ENCODE data around the gene FLOT1. TPM values are rescaled to one million over a fixed set of nuclear protein-coding genes. Genes with fewer than 3 reads are reported as not detected.

FLOT1 gene, protein sequence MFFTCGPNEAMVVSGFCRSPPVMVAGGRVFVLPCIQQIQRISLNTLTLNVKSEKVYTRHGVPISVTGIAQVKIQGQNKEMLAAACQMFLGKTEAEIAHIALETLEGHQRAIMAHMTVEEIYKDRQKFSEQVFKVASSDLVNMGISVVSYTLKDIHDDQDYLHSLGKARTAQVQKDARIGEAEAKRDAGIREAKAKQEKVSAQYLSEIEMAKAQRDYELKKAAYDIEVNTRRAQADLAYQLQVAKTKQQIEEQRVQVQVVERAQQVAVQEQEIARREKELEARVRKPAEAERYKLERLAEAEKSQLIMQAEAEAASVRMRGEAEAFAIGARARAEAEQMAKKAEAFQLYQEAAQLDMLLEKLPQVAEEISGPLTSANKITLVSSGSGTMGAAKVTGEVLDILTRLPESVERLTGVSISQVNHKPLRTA
- 10 to 100 TPM; 31.6 TPM for total RNA-seq
- 77.6 TPM for polyA plus RNA-seq (2013, experiment 1 of 2)
- 89.3 TPM for polyA plus RNA-seq (2013, experiment 2 of 2)
- 24.4 to 131 (median 69.2) reads per million in 172 experiments for total RNA-seq

DNA sequence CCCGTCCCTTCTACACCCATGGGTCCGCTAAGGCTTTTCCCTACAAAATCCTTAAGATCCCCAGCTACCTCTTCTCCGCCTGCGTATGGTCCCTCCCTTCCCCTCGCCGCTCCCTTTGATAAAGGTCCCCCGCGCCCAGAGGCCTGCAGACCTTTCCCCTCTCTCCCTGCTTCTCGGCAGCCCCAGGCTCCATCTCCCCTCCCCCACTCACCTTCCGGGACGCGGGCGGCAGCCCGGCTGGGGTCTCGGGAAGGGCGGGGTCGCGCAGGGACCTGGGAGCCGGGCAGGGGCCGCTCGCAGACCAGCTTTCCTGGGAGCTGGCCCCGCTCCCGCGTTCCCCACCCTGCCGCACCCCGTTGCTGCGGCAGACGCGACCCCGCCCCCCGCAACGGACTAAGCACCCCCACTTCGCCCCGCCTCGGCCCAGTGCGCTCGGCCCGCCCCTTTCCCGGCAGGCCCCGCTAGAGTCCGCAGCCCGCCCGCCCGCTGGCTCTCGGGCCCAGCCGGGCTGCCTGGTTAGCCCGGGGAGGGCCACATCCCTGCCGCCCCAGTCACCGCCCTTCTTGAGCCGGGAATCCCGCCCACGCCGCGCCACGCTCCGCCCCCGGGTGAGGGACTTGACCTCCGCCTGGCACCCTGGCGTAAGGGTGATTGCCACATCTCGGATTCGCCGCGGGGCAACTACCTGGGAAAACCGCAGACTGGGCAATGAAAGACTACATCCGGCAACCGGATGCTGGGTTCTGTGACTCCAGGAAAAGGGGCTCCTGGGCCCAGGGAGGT is at the start of gene FLOT1:
Gene FLOT1, minus strand, starts transcription at position 372 of the 783 bp plus-strand sequence. CDS start 498 bp downstream, outside the sequence.
- ChIA-PET POLR2A (interaction anchor here (0.9 to 2.1 kb wide), 11 partner anchors 12 to 249 kb away, joined by 3 to 11 read pairs (median 4); partner anchors contain the start of genes MRPS18B and PPP1R10), CTCF (interaction anchor here (2.3 to 2.5 kb wide), 3 partner anchors 12 to 87 kb away, joined by 7 to 12 read pairs (median 8); no protein-coding TSS in a partner anchor)
- Histone ChIP-seq H3K4me1 (ENCODE audit: insufficient read depth, low read length) (peaks cover 66% of the 10 kb centered on the region), H3K9me3 (ENCODE audit: control insufficient read depth in 1 of 2, insufficient read depth in 1 of 2, low read length in 2 of 2) (no peaks in the 10 kb centered on the region), H3K27ac (ENCODE audit: low read depth in 1 of 2, low read length in 2 of 2) (peak within 1 kb of the TSS; percentile 31 to 76), H3K27me3 (ENCODE audit: control insufficient read depth in 1 of 2, insufficient read depth in 2 of 2, low read length in 2 of 2) (no peaks in the 10 kb centered on the region), H3K36me3 (ENCODE audit: insufficient read depth, low read length) (peaks cover 25% of the 10 kb centered on the region), H3K4me3 (ENCODE audit: low read length) (peak within 1 kb of the TSS; percentile 85)
- Mint-ChIP-seq H3K9me3 (no peaks in the 10 kb centered on the region), H3K36me3 (ENCODE audit: low read depth) (peaks cover 37% of the 10 kb centered on the region), H3K27ac (peak within 1 kb of the TSS; percentile 91), H3K27me3 (no peaks in the 10 kb centered on the region), H3K4me1 (ENCODE audit: low read depth) (peaks cover 61% of the 10 kb centered on the region), H3K4me3 (peak within 1 kb of the TSS; percentile 97)
- TF ChIP-seq, protein P1, sequence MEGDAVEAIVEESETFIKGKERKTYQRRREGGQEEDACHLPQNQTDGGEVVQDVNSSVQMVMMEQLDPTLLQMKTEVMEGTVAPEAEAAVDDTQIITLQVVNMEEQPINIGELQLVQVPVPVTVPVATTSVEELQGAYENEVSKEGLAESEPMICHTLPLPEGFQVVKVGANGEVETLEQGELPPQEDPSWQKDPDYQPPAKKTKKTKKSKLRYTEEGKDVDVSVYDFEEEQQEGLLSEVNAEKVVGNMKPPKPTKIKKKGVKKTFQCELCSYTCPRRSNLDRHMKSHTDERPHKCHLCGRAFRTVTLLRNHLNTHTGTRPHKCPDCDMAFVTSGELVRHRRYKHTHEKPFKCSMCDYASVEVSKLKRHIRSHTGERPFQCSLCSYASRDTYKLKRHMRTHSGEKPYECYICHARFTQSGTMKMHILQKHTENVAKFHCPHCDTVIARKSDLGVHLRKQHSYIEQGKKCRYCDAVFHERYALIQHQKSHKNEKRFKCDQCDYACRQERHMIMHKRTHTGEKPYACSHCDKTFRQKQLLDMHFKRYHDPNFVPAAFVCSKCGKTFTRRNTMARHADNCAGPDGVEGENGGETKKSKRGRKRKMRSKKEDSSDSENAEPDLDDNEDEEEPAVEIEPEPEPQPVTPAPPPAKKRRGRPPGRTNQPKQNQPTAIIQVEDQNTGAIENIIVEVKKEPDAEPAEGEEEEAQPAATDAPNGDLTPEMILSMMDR (IDR thresholded peaks at IDR 0.05): no peak
- DNase-seq (peak; percentile 52 to 93 (median 76)), ATAC-seq (ENCODE audit: poor library complexity) (peak; percentile 53)
- intact Hi-C loops (cut with DNase I, micrococcal nuclease): loop anchor here (5.0 to 10.0 kb wide), 3 partner anchors 85 to 345 kb away; no protein-coding TSS in a partner anchor

DNA sequence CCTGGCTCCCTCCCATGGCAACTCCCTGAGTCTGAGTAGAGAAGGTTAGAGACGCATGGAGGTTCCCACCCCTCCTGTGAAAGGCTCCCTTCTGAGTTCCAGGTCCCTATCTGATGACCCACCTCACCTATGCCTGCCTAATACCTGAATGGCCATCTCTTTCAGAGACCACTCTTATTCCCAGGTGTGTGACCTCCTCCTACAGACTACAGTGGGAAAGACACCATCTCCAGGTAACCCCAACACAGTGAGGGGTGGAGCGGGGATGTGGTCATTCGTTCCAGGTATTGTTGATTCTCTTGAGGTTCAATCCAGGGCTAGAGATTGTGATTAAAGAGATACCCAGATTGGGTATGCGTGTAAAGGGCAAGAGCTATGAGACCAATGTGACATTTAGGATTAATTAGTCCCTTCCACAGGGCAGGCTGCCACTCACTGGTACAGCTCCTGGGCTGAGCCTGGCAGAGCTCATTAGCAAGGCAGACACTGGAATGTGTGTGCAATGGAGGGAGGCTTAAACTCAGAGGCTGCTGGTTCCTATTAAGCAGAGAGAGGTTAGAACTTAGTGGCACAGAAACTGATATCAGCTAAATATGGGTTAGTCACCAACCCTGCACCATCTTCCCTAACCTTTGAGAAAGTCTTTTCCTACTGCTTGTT is 48.4 kb upstream of the FLOT1 start:
- H3K4me1 Mint-ChIP-seq (ENCODE audit: low read depth): peaks cover 85% of the 10 kb centered on the region
- H3K9me3 Mint-ChIP-seq: no peaks in the 10 kb centered on the region
- H3K4me3 Mint-ChIP-seq: no peak overlapping the region
- H3K36me3 Mint-ChIP-seq (ENCODE audit: low read depth): no peaks in the 10 kb centered on the region
- Histone ChIP-seq H3K4me3 (ENCODE audit: low read length) (no peak overlapping the region), H3K27me3 (ENCODE audit: control insufficient read depth in 1 of 2, insufficient read depth in 2 of 2, low read length in 2 of 2) (no peaks in the 10 kb centered on the region), H3K36me3 (ENCODE audit: insufficient read depth, low read length) (no peaks in the 10 kb centered on the region), H3K4me1 (ENCODE audit: insufficient read depth, low read length) (peaks cover 72% of the 10 kb centered on the region), H3K27ac (ENCODE audit: low read depth in 1 of 2, low read length in 2 of 2) (no peak overlapping the region), H3K9me3 (ENCODE audit: control insufficient read depth in 1 of 2, insufficient read depth in 1 of 2, low read length in 2 of 2) (no peaks in the 10 kb centered on the region)
- CTCF ChIA-PET: interaction anchor here (1.9 kb wide), 1 partner anchor 38 kb away, joined by 5 read pairs; no protein-coding TSS in a partner anchor
- POLR2A ChIA-PET: interaction anchor here (1.3 kb wide), 1 partner anchor 9 kb away, joined by 3 read pairs; no protein-coding TSS in a partner anchor
- H3K27ac Mint-ChIP-seq: peak overlapping the region; percentile 75
- ATAC-seq (ENCODE audit: poor library complexity) (no peak), DNase-seq (no peak)
- TF ChIP-seq, protein P1 (IDR thresholded peaks at IDR 0.05): no peak
- H3K27me3 Mint-ChIP-seq: no peaks in the 10 kb centered on the region
- intact Hi-C loops (cut with DNase I, micrococcal nuclease): no loop called here

DNA sequence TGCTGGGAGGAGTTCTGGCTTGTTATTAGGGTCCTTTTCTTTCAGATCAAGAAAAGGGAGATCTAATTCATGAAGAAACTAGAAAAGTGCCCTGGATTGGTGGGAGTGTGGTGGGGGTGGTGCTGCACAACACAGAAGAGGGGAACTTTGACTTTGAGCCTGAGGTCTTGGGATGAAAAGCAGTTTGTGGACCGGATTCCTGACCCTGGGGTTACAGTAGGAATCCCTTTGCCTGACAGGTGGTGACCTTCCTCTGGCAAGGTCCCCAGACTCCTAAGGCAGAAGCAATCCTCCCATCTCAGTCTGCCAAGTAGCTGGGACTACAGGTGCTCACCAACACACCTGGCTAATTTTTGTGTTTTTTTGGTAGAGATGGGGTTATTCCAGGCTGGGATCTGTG is 47.1 kb upstream of the FLOT1 start:
- H3K9me3 ChIP-seq (ENCODE audit: control insufficient read depth in 1 of 2, insufficient read depth in 1 of 2, low read length in 2 of 2): no peaks in the 10 kb centered on the region
- H3K27me3 Mint-ChIP-seq: no peaks in the 10 kb centered on the region
- peaks cover 79% of the 10 kb centered on the region for H3K4me1 Mint-ChIP-seq (ENCODE audit: low read depth)
- H3K36me3 ChIP-seq (ENCODE audit: insufficient read depth, low read length): no peaks in the 10 kb centered on the region
- intact Hi-C loops (cut with DNase I, micrococcal nuclease): no loop called here
- no peaks in the 10 kb centered on the region for H3K9me3 Mint-ChIP-seq
- no peak overlapping the region for H3K4me3 ChIP-seq (ENCODE audit: low read length)
- no peak overlapping the region for H3K27ac ChIP-seq (ENCODE audit: low read depth in 1 of 2, low read length in 2 of 2)
- ChIA-PET POLR2A (interaction anchor here (1.0 to 2.0 kb wide), 5 partner anchors 8 to 174 kb away, joined by 3 to 7 read pairs (median 4); no protein-coding TSS in a partner anchor), CTCF (no interaction called here)
- DNase-seq (no peak), ATAC-seq (ENCODE audit: poor library complexity) (no peak)
- TF ChIP-seq, protein P1 (IDR thresholded peaks at IDR 0.05): no peak
- H3K27ac Mint-ChIP-seq: peak overlapping the region; percentile 9
- H3K4me3 Mint-ChIP-seq: no peak overlapping the region
- H3K4me1 ChIP-seq (ENCODE audit: insufficient read depth, low read length): peaks cover 62% of the 10 kb centered on the region
- no peaks in the 10 kb centered on the region for H3K36me3 Mint-ChIP-seq (ENCODE audit: low read depth)
- no peaks in the 10 kb centered on the region for H3K27me3 ChIP-seq (ENCODE audit: control insufficient read depth in 1 of 2, insufficient read depth in 2 of 2, low read length in 2 of 2)

Data from CD4-positive, alpha-beta T cell (primary cell).